Endothelial cell of umbilical vein (primary cell): ENCODE measurements around the gene FKBP8. TPM values are rescaled to one million over a fixed set of nuclear protein-coding genes. Genes with fewer than 3 reads are reported as not detected.

Experiments
- BruUV-seq: library from RNA; stranded (reverse); fragments of 400-500 nt; replicated peaks from 2 replicates; lab custom pipeline; 2021; lab: Mats Ljungman, UMichigan
- CTCF ChIA-PET: fragments of 300-600, 350-600 bp; sonication (Branson Sonifier 250); formaldehyde crosslinking; loops from one replicate; lab custom pipeline; 2021; ENCODE audit warnings: antibody characterized with exemption, inconsistent platforms; lab: Charles Lee
- POLR2A ChIA-PET: fragments of 300-600, 350-600 bp; sonication (Branson Sonifier 250); formaldehyde crosslinking; loops from one replicate; lab custom pipeline; 2021; ENCODE audit warnings: antibody characterized with exemption, inconsistent platforms; lab: Charles Lee
- DNase-seq: peaks from one replicate; pipeline ENCODE4 v3.0.0-alpha.2; 2011; ENCODE audit warnings: low read depth, low spot score
- FAIRE-seq: peaks from 2 replicates; lab custom pipeline; 2011; peaks lifted over from hg19 to GRCh38; lab: Jason Lieb, UNC
- H2AFZ ChIP-seq: 2 replicates; pipeline ENCODE4 v1.6.0; 2012; ENCODE audit warnings: low read depth, low read length, control low read depth, inconsistent platforms
- H3K27ac ChIP-seq: 2 replicates; pipeline ENCODE4 v1.5.1; 2011; ENCODE audit warnings: low read depth, mild to moderate bottlenecking, control low read depth, low read length, moderate library complexity; ENCODE audit not compliant: insufficient read depth
- H3K27me3 ChIP-seq, 2 experiments: 2 replicates each; pipeline versions ENCODE4 v1.6.0 to v1.6.1; 2011; ENCODE audit warnings: low read length in 2 of 2, mixed read lengths in 1 of 2; ENCODE audit not compliant: control insufficient read depth in 2 of 2, insufficient read depth in 2 of 2
- H3K36me3 ChIP-seq, 2 experiments: 2 replicates in 1 of 2; 3 replicates in 1 of 2; pipeline ENCODE4 v1.5.1; 2011; ENCODE audit warnings: low read length in 2 of 2, mild to moderate bottlenecking in 1 of 2, moderate library complexity in 1 of 2; ENCODE audit not compliant: control insufficient read depth in 2 of 2, insufficient read depth in 2 of 2; ENCODE audit errors: extremely low read depth in 1 of 2
- H3K4me1 ChIP-seq: 3 replicates; pipeline ENCODE4 v1.5.1; 2011; ENCODE audit warnings: mild to moderate bottlenecking, low read length; ENCODE audit not compliant: control insufficient read depth, insufficient read depth; ENCODE audit errors: extremely low read depth
- H3K4me2 ChIP-seq: 2 replicates; pipeline ENCODE4 v1.6.1; 2011; ENCODE audit warnings: low read length, control low read depth, mixed read lengths; ENCODE audit not compliant: insufficient read depth
- H3K4me3 ChIP-seq, 3 experiments: fragments of 200-600 bp in 1 of 3; sonication (generic), shearing (Covaris generic) in 1 of 3; replicated peaks in 1 of 3; 2 replicates each; pipeline ENCODE4 v1.5.1; 2011 to 2016; ENCODE audit warnings: control low read depth in 3 of 3, low read length in 3 of 3, mild to moderate bottlenecking in 2 of 3, inconsistent platforms in 1 of 3, low read depth in 1 of 3, moderate library complexity in 1 of 3; ENCODE audit not compliant: insufficient read depth in 1 of 3
- H3K79me2 ChIP-seq: 2 replicates; pipeline ENCODE4 v1.6.0; 2012; ENCODE audit warnings: low read length, inconsistent platforms; ENCODE audit not compliant: control insufficient read depth, insufficient read depth
- H3K9ac ChIP-seq: replicated peaks from 2 replicates; pipeline ENCODE3; 2011; ENCODE audit warnings: low read length, control low read depth; ENCODE audit not compliant: insufficient read depth; ENCODE audit errors: extremely low read depth
- H3K9me1 ChIP-seq: replicated peaks from 3 replicates; pipeline ENCODE4 v1.6.0; 2011; ENCODE audit warnings: mild to moderate bottlenecking, low read length; ENCODE audit not compliant: control insufficient read depth, insufficient read depth; ENCODE audit errors: extremely low read depth
- H3K9me3 ChIP-seq: replicated peaks from 2 replicates; pipeline ENCODE4 v1.5.1; 2012; ENCODE audit warnings: low read length, inconsistent platforms; ENCODE audit not compliant: control insufficient read depth, insufficient read depth
- H4K20me1 ChIP-seq: replicated peaks from 2 replicates; pipeline ENCODE3; 2011; ENCODE audit warnings: mild to moderate bottlenecking, low read length; ENCODE audit not compliant: control insufficient read depth, insufficient read depth; ENCODE audit errors: extremely low read depth
- EZH2 ChIP-seq: IDR thresholded peaks from 2 replicates; pipeline ENCODE4 v1.6.1; 2012; ENCODE audit warnings: borderline replicate concordance, low read depth, mild to moderate bottlenecking, moderate library complexity, low read length, inconsistent platforms; ENCODE audit not compliant: severe bottlenecking
- FOS ChIP-seq: IDR thresholded peaks from 2 replicates; pipeline ENCODE4 v1.6.1; 2011; ENCODE audit warnings: mild to moderate bottlenecking, low read length, moderate library complexity, borderline replicate concordance; ENCODE audit not compliant: insufficient read depth
- GATA2 ChIP-seq: IDR thresholded peaks from 2 replicates; pipeline ENCODE4 v1.7.0; 2011; ENCODE audit warnings: low read depth, mild to moderate bottlenecking, moderate library complexity, mixed read lengths, low read length; ENCODE audit not compliant: insufficient read length, insufficient read depth
- JUN ChIP-seq: IDR thresholded peaks from 2 replicates; pipeline ENCODE4 v1.6.1; 2011; ENCODE audit warnings: borderline replicate concordance, low read depth; ENCODE audit not compliant: insufficient read length, insufficient read depth
- MYC ChIP-seq: IDR thresholded peaks from one replicate; pipeline ENCODE4 v1.6.1; 2011; ENCODE audit warnings: mild to moderate bottlenecking, low read depth, low read length
- POLR2A ChIP-seq: IDR thresholded peaks from 2 replicates; pipeline ENCODE4 v1.6.1; 2012; ENCODE audit warnings: low read depth, mild to moderate bottlenecking, control low read depth, low read length
- POLR2AphosphoS5 ChIP-seq: IDR thresholded peaks from 2 replicates; pipeline ENCODE4 v1.6.1; 2012; ENCODE audit warnings: low read depth, mild to moderate bottlenecking, control low read depth, low read length, moderate library complexity; ENCODE audit not compliant: insufficient read depth
- dilution Hi-C: fragments of 300-500 bp; cut with MboI; formaldehyde crosslinking; loops from one replicate; pipeline ENCODE4 v1.15.0; 2019; ENCODE audit warnings: low sequenced_read_pairs; ENCODE audit not compliant: extremely low pct_ligation_motif_present
- intact Hi-C: fragments of 100-400 bp; cut with micrococcal nuclease; formaldehyde crosslinking; loops from one replicate; pipeline ENCODE4 v1.10.0; 2022
- polyA plus RNA-seq, 4 experiments: library from polyadenylated mRNA; depleted of rRNA in 3 of 4; stranded (reverse) in 3 of 4; unstranded in 1 of 4; fragments of >200 nt; gene quantifications; 2 replicates each; pipeline versions ENCODE4 v1.2.1 to v1.2.3, GENCODE V29; 2011 to 2012; ENCODE audit warnings: missing spikeins in 1 of 4
- total RNA-seq: library from RNA; stranded (reverse); gene quantifications from 2 replicates; pipeline ENCODE4 v1.2.3, GENCODE V29; 2021
- TF ChIP-seq, protein P1 (sequence below): IDR thresholded peaks from 2 replicates; pipeline ENCODE4 v1.6.1; 2011; ENCODE audit not compliant: insufficient read depth, insufficient read length
- TF ChIP-seq, protein P2 (sequence below), 2 donors: IDR thresholded peaks; 1 replicate in 1 of 2; 2 replicates in 1 of 2; pipeline ENCODE4 v1.5.1; 2011; ENCODE audit warnings: low read length in 2 of 2, mild to moderate bottlenecking in 2 of 2, moderate library complexity in 2 of 2, control low read depth in 1 of 2, inconsistent platforms in 1 of 2, low read depth in 1 of 2; ENCODE audit not compliant: insufficient read depth in 1 of 2; ENCODE audit errors: extremely low read depth in 1 of 2

FKBP8 gene
- total and polyA plus RNA-seq, 2 donors (not counting 3 experiments of a cell fraction or from before 2014, with no cell fraction given) = 150 to 173 TPM

DNA sequence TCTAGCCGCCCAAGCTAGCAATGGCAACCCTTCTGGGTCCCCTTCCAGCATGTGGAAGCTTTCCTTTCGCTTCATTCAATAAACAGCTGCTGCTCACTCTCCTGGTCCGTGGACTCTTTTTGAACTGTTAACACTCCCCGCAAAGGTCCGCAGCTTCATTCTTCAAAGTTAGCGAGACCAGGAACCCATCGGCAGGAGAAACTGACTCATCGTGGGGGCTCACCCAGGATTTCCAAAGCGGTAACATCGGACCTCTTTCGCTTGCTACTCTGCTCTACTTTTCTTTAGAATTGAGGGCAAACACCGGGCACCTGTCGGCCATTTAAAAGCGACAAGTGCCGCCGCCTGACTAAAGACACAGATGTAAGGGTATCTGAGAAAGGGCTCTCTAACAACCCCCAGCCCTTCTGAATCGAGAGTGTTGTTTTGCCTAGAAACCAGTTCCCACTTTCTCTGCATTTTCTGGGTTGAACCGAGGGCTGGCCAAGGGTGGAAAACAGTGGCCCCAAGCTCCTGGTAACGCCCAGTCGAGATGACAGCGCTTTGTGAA is 34.1 kb upstream of the FKBP8 start:
- no peak overlapping the region for H3K9ac ChIP-seq
- no peaks in the 10 kb centered on the region for H3K9me3 ChIP-seq
- FAIRE-seq = no peak
- H3K4me2 ChIP-seq = no peak overlapping the region
- BruUV-seq = no TSS peak
- no peak overlapping the region for H3K27ac ChIP-seq
- no peak overlapping the region for H2AFZ ChIP-seq
- no peaks in the 10 kb centered on the region for H3K9me1 ChIP-seq
- DNase-seq = no peak
- H3K27me3 ChIP-seq = no peaks in the 10 kb centered on the region
- no peaks in the 10 kb centered on the region for H4K20me1 ChIP-seq
- ChIA-PET POLR2A (no interaction called here), CTCF (interaction anchor here (1.4 to 2.3 kb wide), 3 partner anchors 12 to 56 kb away, joined by 3 to 8 read pairs (median 4); partner anchors contain the start of genes ELL and REX1BD)
- peaks cover 17% of the 10 kb centered on the region for H3K79me2 ChIP-seq
- H3K36me3 ChIP-seq = peaks cover 4 to 19% of the 10 kb centered on the region in 2 experiments
- intact Hi-C loops = no loop called here
- dilution Hi-C loops = no loop called here
- TF ChIP-seq POLR2A = no peak
- H3K4me3 ChIP-seq = no peak overlapping the region
- H3K4me1 ChIP-seq = peaks cover 13% of the 10 kb centered on the region

DNA sequence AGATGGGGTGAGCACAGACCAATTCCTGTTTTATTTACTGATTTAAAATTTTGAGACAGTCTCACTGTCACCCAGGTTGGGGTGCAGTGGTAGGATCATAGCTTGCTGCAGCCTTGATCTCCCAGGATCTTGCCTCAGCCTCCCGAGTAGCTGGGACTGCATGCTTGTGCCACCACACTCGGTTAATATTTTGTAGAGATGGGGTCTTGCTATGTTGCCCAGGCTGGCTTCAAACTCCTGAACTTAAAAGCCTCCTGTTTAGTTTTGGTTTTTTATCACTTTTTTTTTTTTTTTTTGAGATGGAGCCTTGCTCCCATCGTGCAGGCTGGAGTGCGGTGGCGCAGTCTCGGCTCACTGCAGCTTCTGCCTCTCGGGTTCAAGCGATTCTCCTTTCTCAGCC is 33.0 kb upstream of the FKBP8 start:
- no peak overlapping the region for H3K9ac ChIP-seq
- dilution Hi-C loops = no loop called here
- no peak for DNase-seq
- TF ChIP-seq, protein P1, sequence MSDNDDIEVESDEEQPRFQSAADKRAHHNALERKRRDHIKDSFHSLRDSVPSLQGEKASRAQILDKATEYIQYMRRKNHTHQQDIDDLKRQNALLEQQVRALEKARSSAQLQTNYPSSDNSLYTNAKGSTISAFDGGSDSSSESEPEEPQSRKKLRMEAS = no peak
- TF ChIP-seq FOS (no peak), POLR2A (no peak), EZH2 (no peak), JUN (no peak), GATA2 (no peak), MYC (no peak), POLR2AphosphoS5 (no peak)
- TF ChIP-seq, protein P2, sequence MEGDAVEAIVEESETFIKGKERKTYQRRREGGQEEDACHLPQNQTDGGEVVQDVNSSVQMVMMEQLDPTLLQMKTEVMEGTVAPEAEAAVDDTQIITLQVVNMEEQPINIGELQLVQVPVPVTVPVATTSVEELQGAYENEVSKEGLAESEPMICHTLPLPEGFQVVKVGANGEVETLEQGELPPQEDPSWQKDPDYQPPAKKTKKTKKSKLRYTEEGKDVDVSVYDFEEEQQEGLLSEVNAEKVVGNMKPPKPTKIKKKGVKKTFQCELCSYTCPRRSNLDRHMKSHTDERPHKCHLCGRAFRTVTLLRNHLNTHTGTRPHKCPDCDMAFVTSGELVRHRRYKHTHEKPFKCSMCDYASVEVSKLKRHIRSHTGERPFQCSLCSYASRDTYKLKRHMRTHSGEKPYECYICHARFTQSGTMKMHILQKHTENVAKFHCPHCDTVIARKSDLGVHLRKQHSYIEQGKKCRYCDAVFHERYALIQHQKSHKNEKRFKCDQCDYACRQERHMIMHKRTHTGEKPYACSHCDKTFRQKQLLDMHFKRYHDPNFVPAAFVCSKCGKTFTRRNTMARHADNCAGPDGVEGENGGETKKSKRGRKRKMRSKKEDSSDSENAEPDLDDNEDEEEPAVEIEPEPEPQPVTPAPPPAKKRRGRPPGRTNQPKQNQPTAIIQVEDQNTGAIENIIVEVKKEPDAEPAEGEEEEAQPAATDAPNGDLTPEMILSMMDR (IDR thresholded peaks at IDR 0.05; ENCODE audit: extremely low read depth in 1 of 2, insufficient read depth in 1 of 2, low read depth in 1 of 2, low read length in 2 of 2) = no peak
- no TSS peak for BruUV-seq
- no peak overlapping the region for H3K27ac ChIP-seq
- no peaks in the 10 kb centered on the region for H3K9me3 ChIP-seq
- peaks cover 24% of the 10 kb centered on the region for H3K79me2 ChIP-seq
- no peak for FAIRE-seq
- no peak overlapping the region for H2AFZ ChIP-seq
- ChIA-PET POLR2A (no interaction called here), CTCF (interaction anchor here (1.4 to 2.3 kb wide), 3 partner anchors 13 to 55 kb away, joined by 3 to 8 read pairs (median 4); partner anchors contain the start of genes ELL and REX1BD)
- intact Hi-C loops = no loop called here
- H3K36me3 ChIP-seq = peaks cover 4 to 19% of the 10 kb centered on the region in 2 experiments
- no peaks in the 10 kb centered on the region for H4K20me1 ChIP-seq
- no peaks in the 10 kb centered on the region for H3K27me3 ChIP-seq
- H3K9me1 ChIP-seq = no peaks in the 10 kb centered on the region
- H3K4me2 ChIP-seq = no peak overlapping the region
- no peak overlapping the region for H3K4me3 ChIP-seq
- peaks cover 13% of the 10 kb centered on the region for H3K4me1 ChIP-seq
